Smooth muscle cell of the brain vasculature (primary cell): Measurements from ENCODE around the gene TSC22D2.
"Not testable (repeated sequence)": the region's sequence is repeated elsewhere in the genome, so short reads cannot be mapped to it uniquely, and the experiment has no call there.

Experiments
- DNase-seq: peaks from one replicate; pipeline ENCODE4 v3.0.0-alpha.2; 2012; ENCODE audit warnings: low read depth, low spot score

The TSC22D2 gene

GRCh38 chr3:150447631-150448465, 39.8 kb downstream of the TSC22D2 start:
- no peak for DNase-seq

- no peak for DNase-seq
These were observed 41.1 kb downstream of the TSC22D2 start for GRCh38 chr3:150449169-150449721.

- no peak for DNase-seq
These were observed 42.8 kb downstream of the TSC22D2 start for GRCh38 chr3:150450916-150451315.

GRCh38 chr3:150451329-150452048, 43.4 kb downstream of the TSC22D2 start:
- no peak for DNase-seq

- DNase-seq, result no peak
These were observed 45.3 kb downstream of the TSC22D2 start for GRCh38 chr3:150453353-150453752.

GRCh38 chr3:150454085-150454484, 46.0 kb downstream of the TSC22D2 start:
- DNase-seq, result no peak

- DNase-seq, result no peak
These were observed 46.5 kb downstream of the TSC22D2 start for GRCh38 chr3:150454622-150455021.

GRCh38 chr3:150455341-150455740, 47.2 kb downstream of the TSC22D2 start:
- no peak for DNase-seq

- DNase-seq, result no peak
These were observed 49.9 kb downstream of the TSC22D2 start for GRCh38 chr3:150458001-150458400.

GRCh38 chr3:150460484-150460883, 52.4 kb downstream of the TSC22D2 start:
- DNase-seq, result no peak

GRCh38 chr3:150461399-150461798, 53.3 kb downstream of the TSC22D2 start:
- no peak for DNase-seq

- DNase-seq, result no peak
These were observed 54.0 kb downstream of the TSC22D2 start for GRCh38 chr3:150462108-150462507.

GRCh38 chr3:150464684-150465083, 56.6 kb downstream of the TSC22D2 start:
- DNase-seq, result no peak

- DNase-seq, result no peak
These were observed 59.3 kb downstream of the TSC22D2 start for GRCh38 chr3:150467381-150467780.

- peak; percentile 44 for DNase-seq
These were observed 61.2 kb downstream of the TSC22D2 start for GRCh38 chr3:150469031-150469930.

- no peak for DNase-seq
These were observed 62.0 kb downstream of the TSC22D2 start for GRCh38 chr3:150469931-150470740.

- no peak for DNase-seq
These were observed 64.3 kb downstream of the TSC22D2 start for GRCh38 chr3:150472421-150472820.

GRCh38 chr3:150473161-150473560, 65.1 kb downstream of the TSC22D2 start:
- DNase-seq, result not testable (repeated sequence)

- no peak for DNase-seq
These were observed 71.3 kb downstream of the TSC22D2 start for GRCh38 chr3:150479370-150479769.

GRCh38 chr3:150480877-150481276, 72.8 kb downstream of the TSC22D2 start:
- no peak for DNase-seq

GRCh38 chr3:150483226-150483625, 75.1 kb downstream of the TSC22D2 start:
- no peak for DNase-seq
